VCaP (cell line): ENCODE measurements around the gene SEMA7A.
"Not testable (repeated sequence)": the region's sequence is repeated elsewhere in the genome, so short reads cannot be mapped to it uniquely, and the experiment has no call there.

ENCODE experiments used
- H3K27ac ChIP-seq: fragments of 450-650 bp; 2 replicates; pipeline ENCODE4 v1.5.1; 2017
- TF ChIP-seq, protein P1 (sequence below): fragments of 450-650 bp; conservative IDR thresholded peaks from 2 replicates; pipeline ENCODE4 v1.5.1; 2017; ENCODE audit warnings: mild to moderate bottlenecking, moderate library complexity

SEMA7A gene

DNA sequence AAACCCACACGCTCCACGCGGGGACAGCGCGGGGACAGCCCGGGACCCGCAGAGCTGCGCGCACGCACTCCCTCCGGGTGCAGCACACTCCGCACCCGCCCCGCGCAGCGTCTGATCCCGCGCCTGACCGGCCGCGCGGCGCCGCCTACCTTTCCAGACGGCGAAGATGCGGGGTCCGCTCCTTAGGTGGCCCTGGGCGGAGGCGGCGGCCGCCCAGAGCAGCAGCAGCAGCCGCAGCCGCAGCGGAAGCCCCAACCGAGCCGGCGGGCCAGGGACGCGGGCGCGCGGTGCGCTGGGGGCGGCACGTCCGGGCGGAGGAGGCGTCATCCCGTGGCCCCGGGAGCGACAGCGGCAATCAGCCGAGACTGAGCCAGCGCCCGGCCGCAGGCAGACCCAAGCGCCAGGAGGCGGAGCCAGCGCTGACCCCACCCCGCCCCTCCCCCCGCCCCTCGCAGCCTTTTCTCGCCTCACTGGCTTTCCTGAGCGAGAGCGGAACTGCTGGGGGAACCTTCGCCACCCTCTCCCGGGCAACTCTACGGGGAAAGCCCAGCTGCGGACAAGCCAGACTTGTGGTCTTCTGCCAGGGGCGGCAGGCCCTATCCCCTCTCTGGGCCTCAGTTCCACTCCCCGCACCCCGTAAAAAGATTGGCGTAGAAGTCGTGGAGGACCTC, at the start of gene SEMA7A:
Gene SEMA7A, minus strand, starts transcription at position 367 of the 671 bp plus-strand sequence. Its CDS starts 40 bp downstream, at position 327.
- peak within 1 kb of the TSS; percentile 72 for H3K27ac ChIP-seq
- TF ChIP-seq, protein P1, sequence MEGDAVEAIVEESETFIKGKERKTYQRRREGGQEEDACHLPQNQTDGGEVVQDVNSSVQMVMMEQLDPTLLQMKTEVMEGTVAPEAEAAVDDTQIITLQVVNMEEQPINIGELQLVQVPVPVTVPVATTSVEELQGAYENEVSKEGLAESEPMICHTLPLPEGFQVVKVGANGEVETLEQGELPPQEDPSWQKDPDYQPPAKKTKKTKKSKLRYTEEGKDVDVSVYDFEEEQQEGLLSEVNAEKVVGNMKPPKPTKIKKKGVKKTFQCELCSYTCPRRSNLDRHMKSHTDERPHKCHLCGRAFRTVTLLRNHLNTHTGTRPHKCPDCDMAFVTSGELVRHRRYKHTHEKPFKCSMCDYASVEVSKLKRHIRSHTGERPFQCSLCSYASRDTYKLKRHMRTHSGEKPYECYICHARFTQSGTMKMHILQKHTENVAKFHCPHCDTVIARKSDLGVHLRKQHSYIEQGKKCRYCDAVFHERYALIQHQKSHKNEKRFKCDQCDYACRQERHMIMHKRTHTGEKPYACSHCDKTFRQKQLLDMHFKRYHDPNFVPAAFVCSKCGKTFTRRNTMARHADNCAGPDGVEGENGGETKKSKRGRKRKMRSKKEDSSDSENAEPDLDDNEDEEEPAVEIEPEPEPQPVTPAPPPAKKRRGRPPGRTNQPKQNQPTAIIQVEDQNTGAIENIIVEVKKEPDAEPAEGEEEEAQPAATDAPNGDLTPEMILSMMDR = 0 out of 2 replicates have a peak, but pooled peaks have one; percentile 9

- TF ChIP-seq, protein P1 = peak; percentile 61
- H3K27ac ChIP-seq = no peak overlapping the region
Observed at GRCh38 chr15:74482661-74483060, 48.9 kb upstream of the SEMA7A start.

- H3K27ac ChIP-seq = not testable (repeated sequence)
Observed at GRCh38 chr15:74480364-74480763, 46.6 kb upstream of the SEMA7A start.

GRCh38 chr15:74471621-74472020, 37.9 kb upstream of the SEMA7A start:
- H3K27ac ChIP-seq = not testable (repeated sequence)

GRCh38 chr15:74470631-74471395, 37.1 kb upstream of the SEMA7A start:
- TF ChIP-seq, protein P1 = no peak
- no peak overlapping the region for H3K27ac ChIP-seq

- TF ChIP-seq, protein P1 = no peak
- H3K27ac ChIP-seq = no peak overlapping the region
Observed at GRCh38 chr15:74468341-74469032, 34.7 kb upstream of the SEMA7A start.

GRCh38 chr15:74466570-74466969, 32.8 kb upstream of the SEMA7A start:
- TF ChIP-seq, protein P1 = no peak
- H3K27ac ChIP-seq = no peak overlapping the region

GRCh38 chr15:74464897-74465296, 31.1 kb upstream of the SEMA7A start:
- no peak overlapping the region for H3K27ac ChIP-seq
- TF ChIP-seq, protein P1 = no peak
